Endodermal cell (in vitro differentiated cells): Measurements from ENCODE around the gene SMIM23. TPM values are rescaled to one million over a fixed set of nuclear protein-coding genes. Genes with fewer than 3 reads are reported as not detected.

Experiments used
- DNase-seq: peaks from one replicate; pipeline ENCODE4 v3.0.0-alpha.2; 2017
- H3K27ac ChIP-seq: 2 replicates; pipeline ENCODE4 v1.5.1; 2013; ENCODE audit warnings: mild to moderate bottlenecking, low read depth, low read length, moderate library complexity
- H3K27me3 ChIP-seq: 2 replicates; pipeline ENCODE4 v1.6.1; 2013; ENCODE audit warnings: mild to moderate bottlenecking, low read length, moderate library complexity; ENCODE audit not compliant: insufficient read depth, control insufficient read depth, poor library complexity, severe bottlenecking
- H3K36me3 ChIP-seq: 2 replicates; pipeline ENCODE4 v1.7.0; 2013; ENCODE audit warnings: mild to moderate bottlenecking, low read length, moderate library complexity; ENCODE audit not compliant: control insufficient read depth, insufficient read depth
- H3K4me1 ChIP-seq: one replicate; pipeline ENCODE4 v1.7.0; 2013; ENCODE audit warnings: low read length; ENCODE audit not compliant: control insufficient read depth, insufficient read depth
- H3K4me3 ChIP-seq: 2 replicates; pipeline ENCODE4 v1.5.1; 2013; ENCODE audit warnings: mild to moderate bottlenecking, low read length, moderate library complexity
- H3K9ac ChIP-seq: 2 replicates; pipeline ENCODE4 v1.6.1; 2013; ENCODE audit warnings: mild to moderate bottlenecking, low read length, moderate library complexity; ENCODE audit not compliant: poor library complexity, severe bottlenecking; ENCODE audit errors: extremely low read depth
- H3K9me3 ChIP-seq: 2 replicates; pipeline ENCODE4 v1.6.1; 2013; ENCODE audit warnings: mild to moderate bottlenecking, low read length, moderate library complexity; ENCODE audit not compliant: control insufficient read depth
- H3K27ac Mint-ChIP-seq: 2 replicates; pipeline ENCODE4 v1.8.0; 2020; ENCODE audit warnings: mixed read lengths
- H3K27me3 Mint-ChIP-seq: 2 replicates; pipeline ENCODE4 v1.8.0; 2021; ENCODE audit warnings: mild to moderate bottlenecking, mixed read lengths; ENCODE audit not compliant: insufficient read depth
- H3K36me3 Mint-ChIP-seq: 2 replicates; pipeline ENCODE4 v1.8.0; 2020; ENCODE audit warnings: low read depth, mixed read lengths
- H3K4me1 Mint-ChIP-seq: 2 replicates; pipeline ENCODE4 v1.8.0; 2020; ENCODE audit warnings: mixed read lengths
- H3K4me3 Mint-ChIP-seq: 2 replicates; pipeline ENCODE4 v1.8.0; 2020; ENCODE audit warnings: mild to moderate bottlenecking, moderate library complexity, mixed read lengths
- H3K9me3 Mint-ChIP-seq: 2 replicates; pipeline ENCODE4 v1.8.0; 2020; ENCODE audit warnings: mild to moderate bottlenecking, mixed read lengths
- WGBS, 2 experiments: methylation state at CpG; one replicate each; pipeline versions ENCODE4 v1.1.5 to v1.1.7; 2013; ENCODE audit warnings: missing lambda C conversion rate in 2 of 2, mixed read lengths in 1 of 2; ENCODE audit not compliant: insufficient coverage in 1 of 2, insufficient read length in 1 of 2; 5-methylcytosine and 5-hydroxymethylcytosine counted together
- total RNA-seq, 2 donors: library from RNA; stranded (reverse); fragmentation: NEBNext Ultra II Directional in 1 of 2; extraction: Animal tissue kit (Norgen Biotek cat#: 25700) in 1 of 2; gene quantifications; 2 replicates in 1 of 2; 3 replicates in 1 of 2; pipeline ENCODE4 v1.2.1, GENCODE V29; 2021
- TF ChIP-seq, protein P1 (sequence below): fragments of 200-600 bp; sonication (generic); conservative IDR thresholded peaks from 2 replicates; pipeline ENCODE4 v1.5.0; 2021; ENCODE audit warnings: antibody characterized with exemption, mild to moderate bottlenecking

Gene SMIM23
- total RNA-seq, 2 donors from 2014 or later: not detected

DNA sequence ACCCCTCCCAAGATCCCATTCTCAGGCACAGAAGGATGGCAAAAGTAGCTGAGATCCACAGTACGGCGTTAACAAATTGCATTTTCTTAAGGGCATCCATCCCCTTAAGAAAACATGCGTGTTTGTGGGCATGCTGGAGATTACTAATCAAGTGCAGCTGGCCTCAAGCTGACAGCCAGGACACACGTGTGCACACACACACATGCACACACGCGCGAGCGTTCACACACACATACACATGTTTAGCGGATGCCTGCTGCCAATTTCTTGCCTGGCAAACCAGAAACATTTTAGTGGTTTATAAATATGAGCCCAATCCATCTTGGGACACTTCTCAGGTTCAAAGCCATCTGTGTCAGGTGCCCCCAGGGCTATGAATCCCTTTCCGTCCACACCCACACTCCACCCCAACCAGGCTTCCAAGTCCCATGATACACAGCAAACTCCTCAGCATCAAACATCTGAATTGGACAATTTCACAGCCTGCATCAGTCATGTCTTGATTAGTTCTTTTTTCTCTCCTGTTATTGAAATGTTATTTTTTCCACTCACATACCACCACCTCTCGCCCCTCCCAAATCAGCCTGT, 23.5 kb upstream of the SMIM23 start:
- no peak overlapping the region for H3K9ac ChIP-seq
- H3K4me3 ChIP-seq: no peak overlapping the region
- TF ChIP-seq, protein P1, sequence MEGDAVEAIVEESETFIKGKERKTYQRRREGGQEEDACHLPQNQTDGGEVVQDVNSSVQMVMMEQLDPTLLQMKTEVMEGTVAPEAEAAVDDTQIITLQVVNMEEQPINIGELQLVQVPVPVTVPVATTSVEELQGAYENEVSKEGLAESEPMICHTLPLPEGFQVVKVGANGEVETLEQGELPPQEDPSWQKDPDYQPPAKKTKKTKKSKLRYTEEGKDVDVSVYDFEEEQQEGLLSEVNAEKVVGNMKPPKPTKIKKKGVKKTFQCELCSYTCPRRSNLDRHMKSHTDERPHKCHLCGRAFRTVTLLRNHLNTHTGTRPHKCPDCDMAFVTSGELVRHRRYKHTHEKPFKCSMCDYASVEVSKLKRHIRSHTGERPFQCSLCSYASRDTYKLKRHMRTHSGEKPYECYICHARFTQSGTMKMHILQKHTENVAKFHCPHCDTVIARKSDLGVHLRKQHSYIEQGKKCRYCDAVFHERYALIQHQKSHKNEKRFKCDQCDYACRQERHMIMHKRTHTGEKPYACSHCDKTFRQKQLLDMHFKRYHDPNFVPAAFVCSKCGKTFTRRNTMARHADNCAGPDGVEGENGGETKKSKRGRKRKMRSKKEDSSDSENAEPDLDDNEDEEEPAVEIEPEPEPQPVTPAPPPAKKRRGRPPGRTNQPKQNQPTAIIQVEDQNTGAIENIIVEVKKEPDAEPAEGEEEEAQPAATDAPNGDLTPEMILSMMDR: no peak
- peaks cover 6% of the 10 kb centered on the region for H3K27me3 Mint-ChIP-seq
- no peaks in the 10 kb centered on the region for H3K4me1 Mint-ChIP-seq
- no peaks in the 10 kb centered on the region for H3K36me3 ChIP-seq
- H3K27me3 ChIP-seq: no peaks in the 10 kb centered on the region
- no peak overlapping the region for H3K4me3 Mint-ChIP-seq
- H3K27ac Mint-ChIP-seq: no peak overlapping the region
- H3K9me3 Mint-ChIP-seq: peaks cover 8% of the 10 kb centered on the region
- no peaks in the 10 kb centered on the region for H3K36me3 Mint-ChIP-seq
- peaks cover 2% of the 10 kb centered on the region for H3K9me3 ChIP-seq
- peak; percentile 28 for DNase-seq
- no peak overlapping the region for H3K27ac ChIP-seq
- no peaks in the 10 kb centered on the region for H3K4me1 ChIP-seq
- WGBS, 2 experiments: 93 to 100% methylated on average over 5 to 11 of the region's 11 CpGs

DNA sequence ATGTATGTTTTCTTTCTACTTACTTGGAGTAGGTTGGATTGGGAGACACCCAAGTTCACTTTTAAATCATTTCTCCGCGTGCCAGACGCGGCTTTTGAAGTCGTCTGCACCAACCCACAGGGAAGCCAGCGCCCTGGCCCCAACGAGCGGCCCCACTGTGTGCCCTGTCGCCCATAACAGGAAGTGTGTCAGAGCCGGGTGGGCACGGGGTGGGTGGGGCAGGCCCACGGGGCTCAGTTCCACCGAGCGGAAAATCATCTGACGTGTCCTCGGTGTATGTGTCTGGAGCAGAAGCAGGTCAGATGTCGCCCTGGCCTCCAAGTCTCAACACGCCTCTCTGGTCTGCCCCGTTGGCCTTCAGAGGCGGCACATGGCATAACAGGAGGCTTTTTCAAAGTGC, 22.7 kb upstream of the SMIM23 start:
- 94 to 96% methylated on average over 15 to 20 of the region's 20 CpGs for WGBS, 2 experiments
- DNase-seq: peak; percentile 39
- no peaks in the 10 kb centered on the region for H3K4me1 Mint-ChIP-seq
- Histone ChIP-seq H3K27me3 (no peaks in the 10 kb centered on the region), H3K4me3 (no peak overlapping the region), H3K9ac (no peak overlapping the region), H3K4me1 (no peaks in the 10 kb centered on the region), H3K27ac (no peak overlapping the region), H3K9me3 (peaks cover 10% of the 10 kb centered on the region), H3K36me3 (no peaks in the 10 kb centered on the region)
- no peak overlapping the region for H3K27ac Mint-ChIP-seq
- TF ChIP-seq, protein P1: no peak
- no peak overlapping the region for H3K4me3 Mint-ChIP-seq
- H3K36me3 Mint-ChIP-seq: no peaks in the 10 kb centered on the region
- H3K27me3 Mint-ChIP-seq: peaks cover 6% of the 10 kb centered on the region
- peaks cover 12% of the 10 kb centered on the region for H3K9me3 Mint-ChIP-seq

DNA sequence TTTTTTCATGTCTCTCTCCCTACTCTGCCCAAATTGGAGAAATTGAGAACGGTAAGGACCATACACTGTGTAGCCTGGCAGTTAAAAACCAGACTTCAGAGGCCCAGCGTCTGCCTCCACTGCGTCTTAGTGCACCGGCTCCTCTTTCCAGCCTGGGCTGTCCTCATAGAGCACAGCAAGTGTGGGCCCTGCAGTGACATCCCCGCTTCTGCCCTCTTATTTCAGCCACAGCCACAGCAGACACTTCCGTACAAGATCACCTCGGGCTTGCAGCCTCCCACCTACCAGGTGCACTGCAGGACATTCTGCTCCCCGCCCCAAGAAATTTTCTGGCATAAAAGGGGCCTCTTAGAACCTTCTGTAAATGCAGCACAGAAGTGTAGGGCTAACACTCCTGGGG, 21.4 kb upstream of the SMIM23 start:
- Mint-ChIP-seq H3K27me3 (peaks cover 2% of the 10 kb centered on the region), H3K4me1 (no peaks in the 10 kb centered on the region), H3K36me3 (no peaks in the 10 kb centered on the region), H3K4me3 (no peak overlapping the region), H3K9me3 (peaks cover 12% of the 10 kb centered on the region), H3K27ac (no peak overlapping the region)
- no peaks in the 10 kb centered on the region for H3K27me3 ChIP-seq
- peak; percentile 17 for DNase-seq
- no peak overlapping the region for H3K9ac ChIP-seq
- H3K4me3 ChIP-seq: no peak overlapping the region
- H3K9me3 ChIP-seq: peaks cover 12% of the 10 kb centered on the region
- H3K27ac ChIP-seq: no peak overlapping the region
- 87 to 94% methylated on average over 7 to 8 of the region's 8 CpGs for WGBS, 2 experiments
- TF ChIP-seq, protein P1: no peak
- no peaks in the 10 kb centered on the region for H3K4me1 ChIP-seq
- H3K36me3 ChIP-seq: no peaks in the 10 kb centered on the region
